Activated naive CD4-positive, alpha-beta T cell treated with anti-CD3 and anti-CD28 coated beads for 36 hours (primary cell): ENCODE results near the gene TBC1D2. TPM values are rescaled to one million over a fixed set of nuclear protein-coding genes. Genes with fewer than 3 reads are reported as not detected.

Experiments used
- CTCF ChIA-PET: fragments of 350-600 bp; sonication (Branson Sonifier 250); formaldehyde crosslinking; loops from one replicate; lab custom pipeline; 2021; ENCODE audit warnings: antibody characterized with exemption; lab: Charles Lee
- DNase-seq: peaks from one replicate; pipeline ENCODE4 v3.0.0-alpha.2; 2020
- H3K27ac Mint-ChIP-seq: one replicate; pipeline ENCODE4 v1.8.0; 2021; ENCODE audit warnings: mild to moderate bottlenecking, mixed read lengths
- H3K27me3 Mint-ChIP-seq: one replicate; pipeline ENCODE4 v1.8.0; 2021; ENCODE audit warnings: low read depth, mixed read lengths
- H3K36me3 Mint-ChIP-seq: one replicate; pipeline ENCODE4 v1.8.0; 2021; ENCODE audit warnings: low read depth, mixed read lengths
- H3K4me1 Mint-ChIP-seq: one replicate; pipeline ENCODE4 v1.8.0; 2021; ENCODE audit warnings: low read depth, mixed read lengths
- H3K4me3 Mint-ChIP-seq: one replicate; pipeline ENCODE4 v1.8.0; 2021; ENCODE audit warnings: mild to moderate bottlenecking, moderate library complexity, mixed read lengths
- H3K9me3 Mint-ChIP-seq: one replicate; pipeline ENCODE4 v1.8.0; 2021; ENCODE audit warnings: mixed read lengths
- intact Hi-C: fragments of 100-400 bp; cut with micrococcal nuclease; formaldehyde crosslinking; loops from one replicate; pipeline ENCODE4 v1.15.1; 2023
- total RNA-seq, 2 experiments: library from RNA; stranded (reverse); gene quantifications; one replicate each; pipeline ENCODE4 v1.2.3, GENCODE V29; 2021

Gene TBC1D2
- total RNA-seq, 2 experiments from 2014 or later, result 2.4 to 2.5 TPM

- no peak for DNase-seq
- Mint-ChIP-seq H3K4me3 (no peak overlapping the region), H3K36me3 (peaks cover 9% of the 10 kb centered on the region), H3K4me1 (no peaks in the 10 kb centered on the region), H3K27ac (no peak overlapping the region), H3K9me3 (no peaks in the 10 kb centered on the region), H3K27me3 (no peaks in the 10 kb centered on the region)
- CTCF ChIA-PET, result no interaction called here
- intact Hi-C loops, result no loop called here
Observed at GRCh38 chr9:98219794-98220370, 35.6 kb downstream of the TBC1D2 start.

DNA sequence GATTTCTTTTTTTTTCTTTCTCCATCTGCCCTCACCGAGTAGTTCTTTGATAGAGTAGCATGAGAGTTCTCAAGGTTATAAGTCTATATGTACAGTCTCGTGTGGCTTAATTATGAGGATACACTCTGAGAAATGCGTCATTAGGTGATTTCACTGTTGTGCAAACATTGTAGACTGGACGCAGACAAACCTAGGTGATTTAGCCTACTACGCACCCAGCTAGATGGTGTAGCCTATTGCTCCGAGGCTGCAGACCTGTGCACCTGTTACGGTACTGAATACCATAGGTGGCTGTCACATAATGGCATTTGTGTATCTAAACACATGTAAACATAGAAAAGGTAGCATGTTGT is 36.1 kb downstream of the TBC1D2 start:
- Mint-ChIP-seq H3K4me1 (no peaks in the 10 kb centered on the region), H3K9me3 (no peaks in the 10 kb centered on the region), H3K36me3 (peaks cover 9% of the 10 kb centered on the region), H3K4me3 (no peak overlapping the region), H3K27me3 (no peaks in the 10 kb centered on the region), H3K27ac (no peak overlapping the region)
- DNase-seq, result no peak
- CTCF ChIA-PET, result interaction anchor here (0.7 kb wide), 1 partner anchor 40 kb away, joined by 3 read pairs; no protein-coding TSS in a partner anchor
- intact Hi-C loops, result no loop called here

GRCh38 chr9:98218562-98219363 is 36.7 kb downstream of the TBC1D2 start:
- H3K4me3 Mint-ChIP-seq, result no peak overlapping the region
- CTCF ChIA-PET, result interaction anchor here (0.7 kb wide), 1 partner anchor 41 kb away, joined by 3 read pairs; no protein-coding TSS in a partner anchor
- H3K36me3 Mint-ChIP-seq, result peaks cover 9% of the 10 kb centered on the region
- DNase-seq, result no peak
- H3K4me1 Mint-ChIP-seq, result no peaks in the 10 kb centered on the region
- no peaks in the 10 kb centered on the region for H3K9me3 Mint-ChIP-seq
- no peak overlapping the region for H3K27ac Mint-ChIP-seq
- intact Hi-C loops, result no loop called here
- no peaks in the 10 kb centered on the region for H3K27me3 Mint-ChIP-seq

GRCh38 chr9:98217255-98217654 is 38.2 kb downstream of the TBC1D2 start:
- Mint-ChIP-seq H3K27ac (no peak overlapping the region), H3K4me1 (no peaks in the 10 kb centered on the region), H3K36me3 (peaks cover 9% of the 10 kb centered on the region), H3K4me3 (no peak overlapping the region), H3K27me3 (no peaks in the 10 kb centered on the region), H3K9me3 (no peaks in the 10 kb centered on the region)
- DNase-seq, result no peak
- intact Hi-C loops, result no loop called here
- CTCF ChIA-PET, result interaction anchor here (0.7 to 1.4 kb wide), 3 partner anchors 12 to 326 kb away, joined by 3 to 5 read pairs (median 4); no protein-coding TSS in a partner anchor

DNA sequence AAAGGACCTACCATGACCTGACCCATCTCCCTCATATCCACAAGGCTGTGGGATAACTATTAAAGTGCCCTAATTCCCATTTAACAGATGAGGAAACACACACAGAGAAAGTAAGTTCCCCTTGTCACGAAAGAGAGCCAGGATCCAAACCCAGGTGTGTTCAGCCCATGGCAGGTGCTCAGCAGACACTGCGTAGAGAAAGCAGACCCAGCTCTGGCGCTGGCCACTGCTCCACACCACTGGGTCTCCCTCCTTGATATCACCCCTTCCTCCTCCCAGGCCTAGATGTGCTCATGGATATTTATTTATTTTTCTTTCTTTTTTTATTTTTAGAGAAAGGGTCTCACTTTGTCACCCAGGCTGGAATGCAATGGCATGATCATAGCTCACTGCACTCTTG is 39.1 kb downstream of the TBC1D2 start:
- no peaks in the 10 kb centered on the region for H3K27me3 Mint-ChIP-seq
- no peak for DNase-seq
- H3K36me3 Mint-ChIP-seq, result peaks cover 6% of the 10 kb centered on the region
- no peaks in the 10 kb centered on the region for H3K9me3 Mint-ChIP-seq
- CTCF ChIA-PET, result no interaction called here
- no peak overlapping the region for H3K27ac Mint-ChIP-seq
- H3K4me1 Mint-ChIP-seq, result no peaks in the 10 kb centered on the region
- no peak overlapping the region for H3K4me3 Mint-ChIP-seq
- intact Hi-C loops, result no loop called here

DNA sequence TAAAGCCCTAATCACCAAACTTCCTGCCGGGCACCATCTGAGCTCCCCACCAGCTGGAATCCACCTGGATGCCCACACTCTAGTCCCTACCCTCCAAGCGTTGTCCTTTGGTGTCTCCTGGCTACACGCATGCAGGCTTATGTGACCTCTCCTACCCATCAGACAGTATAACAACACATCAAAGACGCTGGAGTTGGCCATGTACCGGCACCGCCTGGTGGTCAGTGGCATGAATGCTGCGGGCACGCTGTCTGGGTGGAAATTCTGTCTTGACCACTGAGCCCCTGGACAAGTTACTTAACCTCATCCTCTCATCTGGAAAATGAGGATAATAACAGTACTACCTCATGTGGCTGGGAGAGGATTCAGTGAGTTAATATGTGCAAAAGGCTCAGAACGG is 39.6 kb downstream of the TBC1D2 start:
- H3K4me1 Mint-ChIP-seq, result no peaks in the 10 kb centered on the region
- intact Hi-C loops, result no loop called here
- no peaks in the 10 kb centered on the region for H3K27me3 Mint-ChIP-seq
- DNase-seq, result peak; percentile 23
- no peaks in the 10 kb centered on the region for H3K9me3 Mint-ChIP-seq
- H3K4me3 Mint-ChIP-seq, result no peak overlapping the region
- H3K36me3 Mint-ChIP-seq, result peaks cover 6% of the 10 kb centered on the region
- no peak overlapping the region for H3K27ac Mint-ChIP-seq
- CTCF ChIA-PET, result no interaction called here

GRCh38 chr9:98215271-98215670 is 40.2 kb downstream of the TBC1D2 start:
- no peak for DNase-seq
- Mint-ChIP-seq H3K36me3 (peaks cover 6% of the 10 kb centered on the region), H3K27me3 (no peaks in the 10 kb centered on the region), H3K27ac (no peak overlapping the region), H3K9me3 (no peaks in the 10 kb centered on the region), H3K4me1 (no peaks in the 10 kb centered on the region), H3K4me3 (no peak overlapping the region)
- CTCF ChIA-PET, result no interaction called here
- intact Hi-C loops, result no loop called here

- Mint-ChIP-seq H3K36me3 (peaks cover 6% of the 10 kb centered on the region), H3K4me3 (no peak overlapping the region), H3K27ac (no peak overlapping the region), H3K9me3 (no peaks in the 10 kb centered on the region), H3K27me3 (no peaks in the 10 kb centered on the region), H3K4me1 (no peaks in the 10 kb centered on the region)
- no peak for DNase-seq
- intact Hi-C loops, result no loop called here
- CTCF ChIA-PET, result no interaction called here
Observed at GRCh38 chr9:98214811-98215210, 40.6 kb downstream of the TBC1D2 start.

- H3K9me3 Mint-ChIP-seq, result no peaks in the 10 kb centered on the region
Observed at GRCh38 chr9:98211260-98211659, 44.2 kb downstream of the TBC1D2 start.

GRCh38 chr9:98210435-98210834 is 45.0 kb downstream of the TBC1D2 start:
- peaks cover 2% of the 10 kb centered on the region for H3K4me1 Mint-ChIP-seq
- no peak overlapping the region for H3K27ac Mint-ChIP-seq
- H3K4me3 Mint-ChIP-seq, result no peak overlapping the region
- no peaks in the 10 kb centered on the region for H3K36me3 Mint-ChIP-seq
- no peaks in the 10 kb centered on the region for H3K27me3 Mint-ChIP-seq
- no peaks in the 10 kb centered on the region for H3K9me3 Mint-ChIP-seq
- intact Hi-C loops, result no loop called here
- no peak for DNase-seq
- CTCF ChIA-PET, result interaction anchor here (0.8 to 1.0 kb wide), 3 partner anchors 105 to 193 kb away, joined by 3 to 4 read pairs (median 3); no protein-coding TSS in a partner anchor

More at GRCh38 chr9:98211260-98211659, 44.2 kb downstream of the TBC1D2 start:
- DNase-seq, result no peak
- no peak overlapping the region for H3K4me3 Mint-ChIP-seq
- H3K36me3 Mint-ChIP-seq, result no peaks in the 10 kb centered on the region
- no peaks in the 10 kb centered on the region for H3K4me1 Mint-ChIP-seq
- CTCF ChIA-PET, result interaction anchor here (0.6 to 1.0 kb wide), 4 partner anchors 100 to 194 kb away, joined by 3 to 4 read pairs (median 3); no protein-coding TSS in a partner anchor
- H3K27me3 Mint-ChIP-seq, result no peaks in the 10 kb centered on the region
- intact Hi-C loops, result no loop called here
- H3K27ac Mint-ChIP-seq, result no peak overlapping the region

DNA sequence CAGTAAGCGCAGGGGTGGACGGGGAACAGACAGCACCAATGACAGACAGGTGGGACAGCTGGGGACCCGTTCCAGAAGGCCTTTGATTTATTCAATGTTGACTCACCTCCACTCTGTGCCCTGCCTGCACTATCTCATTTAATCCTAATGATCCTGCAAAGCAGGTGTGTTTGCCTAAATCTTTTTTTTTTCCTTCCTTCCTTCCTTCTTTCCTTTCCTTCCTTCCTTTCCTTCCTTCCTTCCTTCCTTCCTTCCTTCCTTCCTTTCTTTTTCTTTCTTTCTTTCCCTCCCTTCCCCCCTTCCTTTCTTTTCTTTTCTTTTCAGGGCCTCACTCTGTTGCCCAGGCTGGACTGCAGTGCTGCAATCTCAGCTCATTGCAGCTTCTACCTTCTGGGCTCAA is 45.9 kb downstream of the TBC1D2 start:
- DNase-seq, result no peak
- Mint-ChIP-seq H3K27me3 (no peaks in the 10 kb centered on the region), H3K9me3 (no peaks in the 10 kb centered on the region), H3K36me3 (no peaks in the 10 kb centered on the region), H3K4me3 (no peak overlapping the region), H3K27ac (no peak overlapping the region), H3K4me1 (peaks cover 2% of the 10 kb centered on the region)
- CTCF ChIA-PET, result interaction anchor here (1.1 kb wide), 1 partner anchor 16 kb away, joined by 6 read pairs; no protein-coding TSS in a partner anchor
- intact Hi-C loops, result no loop called here

DNA sequence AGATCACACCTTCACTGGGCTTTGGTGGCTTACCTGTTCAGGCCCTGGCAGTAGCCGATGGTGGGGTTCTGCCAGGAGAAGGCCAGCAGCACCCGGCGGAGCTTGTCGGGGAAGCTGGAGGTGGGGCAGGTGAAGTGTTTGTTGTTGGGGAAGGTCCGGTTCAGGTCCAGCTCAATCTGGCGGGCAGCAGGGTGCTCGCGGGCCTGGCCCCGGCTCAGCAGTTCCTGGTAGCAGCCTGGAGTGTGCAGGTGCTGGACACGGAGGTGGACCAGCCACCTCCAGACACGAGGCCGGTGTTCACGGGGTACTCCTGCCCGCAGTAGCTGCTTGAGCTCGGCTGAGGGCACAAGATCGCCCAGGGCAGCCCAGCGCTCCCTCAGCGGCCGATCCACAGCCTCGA is 46.8 kb downstream of the TBC1D2 start:
- DNase-seq, result no peak
- H3K4me1 Mint-ChIP-seq, result peaks cover 2% of the 10 kb centered on the region
- no peak overlapping the region for H3K27ac Mint-ChIP-seq
- H3K9me3 Mint-ChIP-seq, result no peaks in the 10 kb centered on the region
- H3K4me3 Mint-ChIP-seq, result no peak overlapping the region
- no peaks in the 10 kb centered on the region for H3K36me3 Mint-ChIP-seq
- CTCF ChIA-PET, result interaction anchor here (1.1 to 2.3 kb wide), 3 partner anchors 15 to 135 kb away, joined by 6 to 11 read pairs (median 7); no protein-coding TSS in a partner anchor
- H3K27me3 Mint-ChIP-seq, result no peaks in the 10 kb centered on the region
- intact Hi-C loops, result no loop called here
